Measurements from ENCODE around the gene TAS2R1.

DNA sequence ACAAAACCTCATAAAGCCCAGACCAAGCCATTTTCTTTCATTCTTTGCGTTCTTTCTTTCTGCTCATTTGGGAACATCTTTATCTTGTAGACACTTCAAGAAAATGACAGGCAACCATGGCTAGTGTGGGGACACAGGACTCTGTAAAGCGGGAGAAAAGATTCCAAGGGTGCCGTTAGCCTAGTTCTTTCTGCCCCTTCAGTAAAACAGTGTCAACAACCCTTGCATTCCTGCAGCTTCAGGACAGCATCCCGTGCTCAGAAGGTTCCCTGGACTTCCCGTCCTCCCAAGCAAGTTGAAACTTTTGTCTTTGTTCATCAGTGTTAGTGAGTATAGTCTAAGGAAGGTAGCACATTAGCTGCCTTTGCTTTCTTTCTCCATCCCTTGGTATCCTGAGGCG is 41.9 kb downstream of the TAS2R1 start:
- TF ChIP-seq CTCF (IDR thresholded peaks at IDR 0.05) (no peak), EP300 (IDR thresholded peaks at IDR 0.05) (no peak), POLR2A (IDR thresholded peaks at IDR 0.05) (no peak), POLR2AphosphoS5 (IDR thresholded peaks at IDR 0.05) (no peak)

Measured in stomach (tissue), 4 donors.